GM21360 (cell line): ENCODE results near the gene SMCO1.
"Not testable (repeated sequence)": the region's sequence is repeated elsewhere in the genome, so short reads cannot be mapped to it uniquely, and the experiment has no call there.

Source experiments
- ATAC-seq: cut with Tn5 transposase; IDR thresholded peaks from one replicate; pipeline ENCODE4 v1.9.1; 2021; ENCODE audit warnings: mild to moderate bottlenecking, moderate library complexity; ENCODE audit not compliant: unreplicated experiment

The SMCO1 gene

DNA sequence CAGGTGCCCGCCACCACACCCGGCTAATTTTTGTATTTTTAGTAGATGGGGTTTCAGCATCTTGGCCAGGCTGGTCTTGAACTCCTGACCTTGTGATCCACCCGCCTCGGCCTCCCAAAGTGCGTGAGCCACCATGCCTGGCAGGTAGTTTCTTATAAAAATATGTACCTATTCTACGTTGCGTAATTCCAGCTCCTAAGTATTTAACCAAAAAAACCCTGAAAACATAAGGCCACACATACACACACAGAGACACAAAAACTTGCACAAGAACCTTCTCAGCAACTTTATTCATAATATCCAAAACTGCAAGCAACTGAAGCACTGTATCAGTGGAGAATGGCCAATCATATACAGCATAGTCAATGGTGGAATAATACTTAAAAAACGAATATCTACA lies 16.8 kb downstream of the SMCO1 start:
- ATAC-seq: no peak

DNA sequence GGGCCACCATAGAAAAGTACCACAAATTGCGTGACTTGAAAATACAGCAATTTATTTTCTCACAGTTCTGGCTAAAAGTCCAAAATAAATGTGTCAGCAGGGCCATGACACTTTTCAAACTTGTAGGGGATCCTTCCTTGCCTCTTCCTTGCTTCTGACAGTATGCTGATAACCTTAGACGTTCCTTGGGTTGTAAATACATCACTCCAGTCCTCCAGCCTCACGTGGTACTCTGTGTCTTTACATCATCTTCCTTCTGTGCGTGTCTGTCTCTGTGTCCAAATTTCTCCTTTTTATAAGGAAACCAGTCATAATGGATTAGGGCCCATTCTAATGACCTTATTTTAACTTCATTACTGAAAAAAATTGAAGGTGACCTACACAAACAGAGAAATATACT lies 19.0 kb downstream of the SMCO1 start:
- no peak for ATAC-seq

DNA sequence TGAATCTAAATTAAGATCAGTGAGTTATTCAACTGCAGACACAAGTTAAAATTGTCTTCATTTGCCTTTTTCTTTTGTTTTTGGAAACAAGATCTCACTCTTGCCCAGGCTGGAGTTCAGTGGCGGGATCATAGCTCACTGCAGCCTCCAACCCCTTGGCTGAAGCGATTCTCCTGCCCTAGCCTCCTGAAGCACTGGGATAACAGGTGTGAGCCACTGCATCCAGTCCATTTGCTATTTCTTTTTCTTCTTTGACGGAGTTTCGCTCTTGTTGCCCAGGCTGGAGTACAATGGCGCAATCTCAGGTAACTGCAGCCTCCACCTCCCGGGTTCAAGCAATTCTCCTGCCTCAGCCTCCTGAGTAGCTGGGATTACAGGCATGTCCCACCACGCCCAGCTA lies 21.9 kb downstream of the SMCO1 start:
- ATAC-seq: no peak

DNA sequence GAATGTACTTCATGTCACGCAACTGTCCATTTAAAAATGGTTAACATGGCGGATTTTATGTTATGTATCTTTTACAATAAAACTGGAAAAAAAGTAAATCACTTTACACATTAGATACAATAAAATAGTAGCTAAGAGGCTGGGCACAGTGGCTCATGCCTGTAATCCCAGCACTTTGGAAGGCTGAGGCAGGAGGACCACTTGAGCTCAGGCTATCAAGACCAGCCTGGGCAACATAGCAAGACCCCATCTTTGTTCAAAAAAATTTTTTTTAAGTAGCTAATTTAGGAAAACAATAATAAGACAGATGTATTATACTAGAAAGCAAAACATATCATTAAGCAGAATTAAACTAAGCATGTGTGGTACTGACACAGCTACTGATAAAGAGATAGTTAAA lies 23.1 kb downstream of the SMCO1 start:
- no peak for ATAC-seq

- no peak for ATAC-seq
Measured at GRCh38 chr3:196489747-196490146, 25.4 kb downstream of the SMCO1 start.

- ATAC-seq: no peak
Measured at GRCh38 chr3:196486263-196486662, 28.9 kb downstream of the SMCO1 start.

DNA sequence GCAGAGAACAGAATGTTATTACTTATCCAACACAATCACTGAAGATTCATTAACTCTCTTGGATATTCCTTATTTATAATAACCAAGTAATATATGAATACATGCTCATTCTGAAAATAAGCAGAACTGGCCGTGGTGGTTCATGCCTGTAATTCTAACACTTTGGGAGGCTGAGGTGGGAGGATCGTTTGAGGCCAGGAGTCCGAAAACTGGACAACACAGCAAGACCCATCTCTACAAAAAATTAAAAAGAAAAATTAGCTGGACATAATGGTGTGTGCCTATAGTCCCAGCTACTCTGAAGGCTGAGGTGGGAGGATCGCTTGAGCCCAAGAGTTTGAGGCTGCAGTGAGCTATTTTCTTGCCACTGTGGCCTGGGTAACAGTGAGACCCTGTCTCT lies 37.5 kb downstream of the SMCO1 start:
- no peak for ATAC-seq

DNA sequence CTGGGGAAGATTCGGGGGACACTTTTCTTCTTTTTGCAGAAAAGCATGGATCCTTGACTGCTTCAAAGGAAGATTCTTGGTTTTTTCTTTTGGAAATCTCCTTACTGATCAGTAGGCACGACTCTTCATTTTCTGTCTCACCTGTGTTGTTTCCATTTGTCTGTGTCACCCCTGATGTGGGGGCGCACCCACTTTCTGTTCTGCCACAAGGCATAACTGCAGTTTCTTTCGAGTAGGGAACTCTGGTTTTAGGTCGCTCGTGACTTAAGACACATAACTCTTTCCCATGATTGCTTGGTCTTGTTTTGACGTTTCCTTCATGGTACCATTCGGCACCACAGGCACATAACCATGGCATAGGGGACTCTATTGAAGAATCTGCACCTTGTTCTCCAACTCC lies 42.9 kb downstream of the SMCO1 start:
- no peak for ATAC-seq

- no peak for ATAC-seq
Measured at GRCh38 chr3:196471551-196471950, 43.6 kb downstream of the SMCO1 start.

- ATAC-seq: not testable (repeated sequence)
Measured at GRCh38 chr3:196470182-196470581, 45.0 kb downstream of the SMCO1 start.

GRCh38 chr3:196463804-196464203 lies 51.3 kb downstream of the SMCO1 start:
- ATAC-seq: no peak

DNA sequence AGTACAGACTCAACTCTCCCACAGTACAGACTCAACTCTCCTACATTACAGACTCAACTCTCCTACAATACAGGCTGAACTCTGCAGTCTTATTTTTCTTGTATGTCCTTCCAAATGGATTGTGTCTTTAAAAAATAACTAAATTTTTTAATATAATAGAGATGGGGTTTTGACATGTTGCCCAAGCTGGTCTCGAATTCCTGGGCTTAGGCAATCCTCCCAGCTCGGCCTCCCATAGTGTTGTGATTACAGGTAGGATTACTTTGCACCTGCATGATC lies 51.7 kb downstream of the SMCO1 start:
- ATAC-seq: no peak

DNA sequence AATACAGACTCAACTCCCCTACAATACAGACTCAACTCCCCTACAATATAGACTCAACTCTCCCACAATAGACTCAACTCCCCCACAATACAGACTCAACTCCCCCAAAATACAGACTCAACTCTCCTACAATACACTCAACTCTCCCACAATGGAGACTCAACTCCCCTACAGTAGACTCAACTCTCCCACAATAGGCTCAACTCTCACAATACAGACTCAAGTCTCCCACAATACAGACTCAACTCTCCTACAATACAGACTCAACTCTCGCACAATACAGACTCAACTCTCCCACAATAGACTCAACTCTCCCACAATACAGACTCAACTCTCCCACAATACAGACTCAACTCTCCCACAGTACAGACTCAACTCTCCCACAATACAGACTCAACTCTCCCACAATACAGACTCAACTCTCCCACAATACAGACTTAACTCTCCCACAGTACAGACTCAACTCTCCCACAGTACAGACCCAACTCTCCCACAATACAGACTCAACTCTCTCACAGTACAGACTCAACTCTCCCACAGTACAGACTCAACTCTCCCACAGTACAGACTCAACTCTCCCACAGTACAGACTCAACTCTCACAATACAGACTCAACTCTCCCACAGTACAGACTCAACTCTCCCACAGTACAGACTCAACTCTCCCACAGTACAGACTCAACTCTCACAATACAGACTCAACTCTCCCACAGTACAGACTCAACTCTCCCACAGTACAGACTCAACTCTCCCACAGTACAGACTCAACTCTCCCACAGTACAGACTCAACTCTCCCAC lies 52.3 kb downstream of the SMCO1 start:
- not testable (repeated sequence) for ATAC-seq

GRCh38 chr3:196458063-196458462 lies 57.1 kb downstream of the SMCO1 start:
- no peak for ATAC-seq

DNA sequence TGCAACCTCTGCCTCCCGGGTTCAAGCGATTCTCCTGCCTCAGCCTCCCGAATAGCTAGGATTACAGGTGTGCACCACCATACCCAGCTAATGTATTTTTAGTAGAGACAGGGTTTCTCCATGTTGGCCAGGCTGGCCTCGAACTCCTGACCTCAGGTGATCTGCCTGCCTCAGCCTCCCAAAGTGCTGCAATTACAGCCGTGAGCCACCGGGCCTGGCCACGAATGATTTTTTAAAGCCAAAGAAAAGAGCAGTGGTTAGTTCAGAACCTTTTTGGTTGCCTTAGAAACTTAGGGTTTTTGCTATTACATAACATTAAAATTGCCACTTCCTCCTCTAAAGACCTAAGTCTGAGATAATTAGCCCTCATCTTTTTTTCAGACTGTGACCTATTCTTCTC lies 57.7 kb downstream of the SMCO1 start:
- not testable (repeated sequence) for ATAC-seq
